ENCODE data around the gene CNTNAP5. TPM values are rescaled to one million over a fixed set of nuclear protein-coding genes. Genes with fewer than 3 reads are reported as not detected.

Gene CNTNAP5
- total and polyA plus RNA-seq, 2 of the 13 experiments (the other 11 are each of a cell fraction or from before 2014, with no cell fraction given), result not detected

DNA sequence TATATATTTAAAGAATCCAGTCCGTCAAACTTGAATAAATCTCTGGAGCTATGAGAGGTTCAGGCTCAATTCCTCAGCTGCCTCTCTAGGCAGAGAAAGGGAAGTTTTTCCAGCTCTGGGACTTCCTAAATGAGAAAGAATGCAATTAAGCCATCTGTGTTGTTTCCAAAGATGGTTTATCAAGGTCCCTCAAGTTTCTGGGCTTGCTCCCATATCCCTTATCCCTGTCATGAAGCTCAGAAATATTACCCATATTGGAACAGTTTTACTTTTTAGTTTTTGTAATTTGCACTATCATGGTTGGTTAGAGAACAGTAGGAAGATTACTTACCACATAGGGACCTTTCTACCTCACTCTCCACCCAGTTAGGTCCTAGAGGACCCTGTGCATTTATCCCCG, 1.4 kb downstream of the CNTNAP5 start:
- H4K20me1 ChIP-seq (ENCODE audit: insufficient read depth, low read length), result no peaks in the 10 kb centered on the region; the same call in 1 of the 2 replicates
- H3K9ac ChIP-seq (ENCODE audit: insufficient read depth, low read depth, low read length), result no peak overlapping the region
- H3K36me3 ChIP-seq (replicated peaks in 1 of 2; ENCODE audit: control insufficient read depth in 1 of 2, insufficient read depth in 2 of 2, low read length in 2 of 2), result no peaks in the 10 kb centered on the region
- no TSS peak for BruUV-seq (replicated peaks)
- intact Hi-C loops (cut with micrococcal nuclease; ENCODE audit: unreplicated experiment) (loop anchor here (10.0 kb wide), 1 partner anchor 538 kb away; no protein-coding TSS in a partner anchor), in situ Hi-C loops (cut with HindIII; ENCODE audit: extremely low pct_ligation_motif_present, low pct_unique_long_range_greater_than_20kb) (loop anchor here (5.0 kb wide), 1 partner anchor 786 kb away; no protein-coding TSS in a partner anchor)
- DNase-seq (ENCODE audit: low spot score) (no peak), FAIRE-seq (no peak), ATAC-seq (no peak)
- POLR2A ChIA-PET, result no interaction called here
- CTCF ChIA-PET (ENCODE audit: low intra/inter-chr PET ratio, low total read pairs), result interaction anchor here (0.8 kb wide), 1 partner anchor 783 kb away, joined by 4 read pairs; no protein-coding TSS in a partner anchor
- no peak overlapping the region for H3K4me3 ChIP-seq (replicated peaks in 1 of 3; ENCODE audit: insufficient read depth in 1 of 3, low read depth in 2 of 3, low read length in 3 of 3)
- H3K4me1 ChIP-seq (ENCODE audit: insufficient read depth, low read length), result no peaks in the 10 kb centered on the region
- H3K27me3 ChIP-seq (ENCODE audit: control insufficient read depth in 1 of 2, insufficient read depth in 2 of 2, low read length in 2 of 2), result no peaks in the 10 kb centered on the region
- H3K9me3 ChIP-seq (ENCODE audit: low read length), result no peaks in the 10 kb centered on the region
- H3K4me2 ChIP-seq (ENCODE audit: low read depth, low read length), result no peak overlapping the region
- H3K79me2 ChIP-seq (ENCODE audit: insufficient read depth, low read length), result no peaks in the 10 kb centered on the region
- no peak overlapping the region for H2AFZ ChIP-seq (ENCODE audit: low read length)
- no peak overlapping the region for H3K27ac ChIP-seq (ENCODE audit: extremely low read length, insufficient read depth, low read length)
- WGBS (ENCODE audit: low lambda C conversion rate), result 29% methylated on average over 2 of the region's 2 CpGs
- TF ChIP-seq RAD21 (CRISPR knock-in tag; IDR thresholded peaks at IDR 0.05) (no peak), ZNF7 (CRISPR knock-in tag; IDR thresholded peaks at IDR 0.05) (no peak), MYC (CRISPR knock-in tag; IDR thresholded peaks at IDR 0.05; ENCODE audit: borderline replicate concordance) (no peak), TBL1XR1 (IDR thresholded peaks at IDR 0.05; ENCODE audit: borderline replicate concordance, low read length, partially characterized antibody) (no peak), MED1 (CRISPR knock-in tag; IDR thresholded peaks at IDR 0.05) (no peak), HNRNPUL1 (IDR thresholded peaks at IDR 0.05; ENCODE audit: low read depth, low read length) (no peak), ZNF616 (CRISPR knock-in tag; IDR thresholded peaks at IDR 0.05; ENCODE audit: low read depth) (no peak), ZNF451 (CRISPR knock-in tag; IDR thresholded peaks at IDR 0.05) (no peak), ZFAT (CRISPR knock-in tag; conservative IDR thresholded peaks at IDR 0.05) (no peak), ZNF160 (CRISPR knock-in tag; IDR thresholded peaks at IDR 0.05) (no peak), AGO2 (optimal IDR thresholded peaks at IDR 0.05; ENCODE audit: low read depth, low read length) (no peak), HHEX (CRISPR knock-in tag; IDR thresholded peaks at IDR 0.05) (no peak), MTF2 (CRISPR knock-in tag; IDR thresholded peaks at IDR 0.05; ENCODE audit: borderline replicate concordance) (no peak), U2AF1 (optimal IDR thresholded peaks at IDR 0.05; ENCODE audit: low read depth, low read length) (no peak)
- TF ChIP-seq, protein P1, sequence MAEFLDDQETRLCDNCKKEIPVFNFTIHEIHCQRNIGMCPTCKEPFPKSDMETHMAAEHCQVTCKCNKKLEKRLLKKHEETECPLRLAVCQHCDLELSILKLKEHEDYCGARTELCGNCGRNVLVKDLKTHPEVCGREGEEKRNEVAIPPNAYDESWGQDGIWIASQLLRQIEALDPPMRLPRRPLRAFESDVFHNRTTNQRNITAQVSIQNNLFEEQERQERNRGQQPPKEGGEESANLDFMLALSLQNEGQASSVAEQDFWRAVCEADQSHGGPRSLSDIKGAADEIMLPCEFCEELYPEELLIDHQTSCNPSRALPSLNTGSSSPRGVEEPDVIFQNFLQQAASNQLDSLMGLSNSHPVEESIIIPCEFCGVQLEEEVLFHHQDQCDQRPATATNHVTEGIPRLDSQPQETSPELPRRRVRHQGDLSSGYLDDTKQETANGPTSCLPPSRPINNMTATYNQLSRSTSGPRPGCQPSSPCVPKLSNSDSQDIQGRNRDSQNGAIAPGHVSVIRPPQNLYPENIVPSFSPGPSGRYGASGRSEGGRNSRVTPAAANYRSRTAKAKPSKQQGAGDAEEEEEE (CRISPR knock-in tag; IDR thresholded peaks at IDR 0.05; ENCODE audit: borderline replicate concordance), result no peak
- TF ChIP-seq, protein P2, sequence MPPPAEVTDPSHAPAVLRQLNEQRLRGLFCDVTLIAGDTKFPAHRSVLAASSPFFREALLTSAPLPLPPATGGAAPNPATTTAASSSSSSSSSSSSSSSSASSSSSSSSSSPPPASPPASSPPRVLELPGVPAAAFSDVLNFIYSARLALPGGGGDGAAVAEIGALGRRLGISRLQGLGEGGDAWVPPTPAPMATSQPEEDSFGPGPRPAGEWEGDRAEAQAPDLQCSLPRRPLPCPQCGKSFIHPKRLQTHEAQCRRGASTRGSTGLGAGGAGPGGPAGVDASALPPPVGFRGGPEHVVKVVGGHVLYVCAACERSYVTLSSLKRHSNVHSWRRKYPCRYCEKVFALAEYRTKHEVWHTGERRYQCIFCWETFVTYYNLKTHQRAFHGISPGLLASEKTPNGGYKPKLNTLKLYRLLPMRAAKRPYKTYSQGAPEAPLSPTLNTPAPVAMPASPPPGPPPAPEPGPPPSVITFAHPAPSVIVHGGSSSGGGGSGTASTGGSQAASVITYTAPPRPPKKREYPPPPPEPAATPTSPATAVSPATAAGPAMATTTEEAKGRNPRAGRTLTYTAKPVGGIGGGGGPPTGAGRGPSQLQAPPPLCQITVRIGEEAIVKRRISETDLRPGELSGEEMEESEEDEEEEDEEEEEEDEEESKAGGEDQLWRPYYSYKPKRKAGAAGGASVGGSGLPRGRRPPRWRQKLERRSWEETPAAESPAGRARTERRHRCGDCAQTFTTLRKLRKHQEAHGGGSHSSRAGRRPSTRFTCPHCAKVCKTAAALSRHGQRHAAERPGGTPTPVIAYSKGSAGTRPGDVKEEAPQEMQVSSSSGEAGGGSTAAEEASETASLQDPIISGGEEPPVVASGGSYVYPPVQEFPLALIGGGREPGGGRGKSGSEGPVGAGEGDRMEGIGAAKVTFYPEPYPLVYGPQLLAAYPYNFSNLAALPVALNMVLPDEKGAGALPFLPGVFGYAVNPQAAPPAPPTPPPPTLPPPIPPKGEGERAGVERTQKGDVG (CRISPR knock-in tag; IDR thresholded peaks at IDR 0.05; ENCODE audit: borderline replicate concordance), result no peak
- TF ChIP-seq, protein P3, sequence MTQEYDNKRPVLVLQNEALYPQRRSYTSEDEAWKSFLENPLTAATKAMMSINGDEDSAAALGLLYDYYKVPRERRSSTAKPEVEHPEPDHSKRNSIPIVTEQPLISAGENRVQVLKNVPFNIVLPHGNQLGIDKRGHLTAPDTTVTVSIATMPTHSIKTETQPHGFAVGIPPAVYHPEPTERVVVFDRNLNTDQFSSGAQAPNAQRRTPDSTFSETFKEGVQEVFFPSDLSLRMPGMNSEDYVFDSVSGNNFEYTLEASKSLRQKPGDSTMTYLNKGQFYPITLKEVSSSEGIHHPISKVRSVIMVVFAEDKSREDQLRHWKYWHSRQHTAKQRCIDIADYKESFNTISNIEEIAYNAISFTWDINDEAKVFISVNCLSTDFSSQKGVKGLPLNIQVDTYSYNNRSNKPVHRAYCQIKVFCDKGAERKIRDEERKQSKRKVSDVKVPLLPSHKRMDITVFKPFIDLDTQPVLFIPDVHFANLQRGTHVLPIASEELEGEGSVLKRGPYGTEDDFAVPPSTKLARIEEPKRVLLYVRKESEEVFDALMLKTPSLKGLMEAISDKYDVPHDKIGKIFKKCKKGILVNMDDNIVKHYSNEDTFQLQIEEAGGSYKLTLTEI (CRISPR knock-in tag; conservative IDR thresholded peaks at IDR 0.05), result no peak
- TF ChIP-seq, protein P4, sequence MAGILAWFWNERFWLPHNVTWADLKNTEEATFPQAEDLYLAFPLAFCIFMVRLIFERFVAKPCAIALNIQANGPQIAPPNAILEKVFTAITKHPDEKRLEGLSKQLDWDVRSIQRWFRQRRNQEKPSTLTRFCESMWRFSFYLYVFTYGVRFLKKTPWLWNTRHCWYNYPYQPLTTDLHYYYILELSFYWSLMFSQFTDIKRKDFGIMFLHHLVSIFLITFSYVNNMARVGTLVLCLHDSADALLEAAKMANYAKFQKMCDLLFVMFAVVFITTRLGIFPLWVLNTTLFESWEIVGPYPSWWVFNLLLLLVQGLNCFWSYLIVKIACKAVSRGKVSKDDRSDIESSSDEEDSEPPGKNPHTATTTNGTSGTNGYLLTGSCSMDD (CRISPR knock-in tag; IDR thresholded peaks at IDR 0.05), result no peak
